A549 (cell line): Measurements from ENCODE around the gene PTPN14.

Source experiments
- CBX2 ChIP-seq: fragments of 200-600 bp; sonication (generic); IDR thresholded peaks from 2 replicates; pipeline ENCODE4 v1.6.1; 2016; ENCODE audit warnings: low read depth, mild to moderate bottlenecking, borderline replicate concordance
- CHD2 ChIP-seq: fragments of 150-350 bp; IDR thresholded peaks from 2 replicates; pipeline ENCODE4 v1.6.1; 2014; ENCODE audit warnings: low read length; ENCODE audit not compliant: partially characterized antibody
- EP300 ChIP-seq, 2 experiments: fragments of >200 bp; sonication (Bioruptor Twin); formaldehyde crosslinking; IDR thresholded peaks; 2 replicates in 1 of 2; 3 replicates in 1 of 2; pipeline ENCODE4 v1.6.1; 2016 to 2017
- GATA3 ChIP-seq: IDR thresholded peaks from 2 replicates; pipeline ENCODE4 v1.6.1; 2012; ENCODE audit warnings: borderline replicate concordance
- HMGXB4 ChIP-seq: fragments of 250-450 bp; sonication (Bioruptor Pico); IDR thresholded peaks from 2 replicates; pipeline ENCODE4 v1.5.0; 2021; ENCODE audit warnings: mild to moderate bottlenecking, moderate library complexity, borderline replicate concordance
- MAX ChIP-seq: IDR thresholded peaks from 2 replicates; pipeline ENCODE4 v1.6.1; 2012
- PHF8 ChIP-seq: fragments of 200-600 bp; sonication (generic); IDR thresholded peaks from 2 replicates; pipeline ENCODE4 v1.6.1; 2016; ENCODE audit warnings: low read depth, mild to moderate bottlenecking, antibody characterized with exemption, moderate library complexity, borderline replicate concordance
- POLR2A ChIP-seq: IDR thresholded peaks from 2 replicates; pipeline ENCODE4 v1.6.1; 2012; ENCODE audit warnings: mild to moderate bottlenecking, low read length
- SMC3 ChIP-seq: fragments of >200 bp; sonication (Bioruptor Twin); formaldehyde crosslinking; IDR thresholded peaks from 3 replicates; pipeline ENCODE4 v1.6.1; 2018; ENCODE audit warnings: inconsistent platforms
- TF ChIP-seq, protein P1 (sequence below): fragments of >200 bp; sonication (Bioruptor Twin); formaldehyde crosslinking; IDR thresholded peaks from 3 replicates; pipeline ENCODE4 v1.5.1; 2016

GRCh38 chr1:214514819-214515383, 36.5 kb downstream of the PTPN14 start:
- TF ChIP-seq SMC3 (no peak), POLR2A (no peak), EP300 (IDR thresholded peaks at IDR 0.05) (no peak), CHD2 (no peak), MAX (no peak), PHF8 (no peak), CBX2 (no peak), GATA3 (no peak), HMGXB4 (no peak)
- TF ChIP-seq, protein P1, sequence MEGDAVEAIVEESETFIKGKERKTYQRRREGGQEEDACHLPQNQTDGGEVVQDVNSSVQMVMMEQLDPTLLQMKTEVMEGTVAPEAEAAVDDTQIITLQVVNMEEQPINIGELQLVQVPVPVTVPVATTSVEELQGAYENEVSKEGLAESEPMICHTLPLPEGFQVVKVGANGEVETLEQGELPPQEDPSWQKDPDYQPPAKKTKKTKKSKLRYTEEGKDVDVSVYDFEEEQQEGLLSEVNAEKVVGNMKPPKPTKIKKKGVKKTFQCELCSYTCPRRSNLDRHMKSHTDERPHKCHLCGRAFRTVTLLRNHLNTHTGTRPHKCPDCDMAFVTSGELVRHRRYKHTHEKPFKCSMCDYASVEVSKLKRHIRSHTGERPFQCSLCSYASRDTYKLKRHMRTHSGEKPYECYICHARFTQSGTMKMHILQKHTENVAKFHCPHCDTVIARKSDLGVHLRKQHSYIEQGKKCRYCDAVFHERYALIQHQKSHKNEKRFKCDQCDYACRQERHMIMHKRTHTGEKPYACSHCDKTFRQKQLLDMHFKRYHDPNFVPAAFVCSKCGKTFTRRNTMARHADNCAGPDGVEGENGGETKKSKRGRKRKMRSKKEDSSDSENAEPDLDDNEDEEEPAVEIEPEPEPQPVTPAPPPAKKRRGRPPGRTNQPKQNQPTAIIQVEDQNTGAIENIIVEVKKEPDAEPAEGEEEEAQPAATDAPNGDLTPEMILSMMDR = no peak
